Panc1 (cell line): Measurements from ENCODE around the gene MRPL43. TPM values are rescaled to one million over a fixed set of nuclear protein-coding genes. Genes with fewer than 3 reads are reported as not detected.
A peak's percentile ranks its signal among the peaks of the same experiment; 100 is the strongest.

Source experiments
- ATAC-seq: fragments of 200-7000 bp; cut with Tn5 transposase; 2 replicates; pipeline ENCODE4 v1.9.1; 2020; ENCODE audit warnings: mild to moderate bottlenecking, moderate library complexity
- Bru-seq: library from RNA; stranded (reverse); fragments of 400-500 nt; gene quantifications from one replicate; lab custom pipeline; 2021; lab: Mats Ljungman, UMichigan
- BruChase-seq, 2 experiments: library from RNA; stranded (reverse); fragments of 400-500 nt; gene quantifications; one replicate each; lab custom pipeline; 2021; lab: Mats Ljungman, UMichigan
- BruUV-seq: library from RNA; stranded (reverse); fragments of 400-500 nt; replicated peaks from 2 replicates; lab custom pipeline; 2021; lab: Mats Ljungman, UMichigan
- CTCF ChIA-PET: fragments of 300-600 bp; sonication (Branson Sonifier 250); formaldehyde crosslinking; loops from one replicate; lab custom pipeline; 2022; ENCODE audit warnings: antibody characterized with exemption; lab: Charles Lee
- POLR2A ChIA-PET: fragments of 300-600 bp; sonication (Branson Sonifier 250); formaldehyde crosslinking; loops from one replicate; lab custom pipeline; 2022; ENCODE audit warnings: antibody characterized with exemption; lab: Charles Lee
- DNase-seq: peaks from one replicate; pipeline ENCODE4 v3.0.0-alpha.2; 2010; ENCODE audit warnings: low read depth, low spot score
- H3K27ac ChIP-seq: 2 replicates; pipeline ENCODE4 v1.5.1; 2011; ENCODE audit warnings: mild to moderate bottlenecking, low read length, inconsistent platforms
- H3K27me3 ChIP-seq: fragments of 200-500 bp; sonication (Bioruptor generic); 2 replicates; pipeline ENCODE4 v1.6.0; 2014; ENCODE audit warnings: low read length, inconsistent platforms; ENCODE audit not compliant: control insufficient read depth, insufficient read depth
- H3K36me3 ChIP-seq: fragments of 200-500 bp; sonication (Bioruptor generic); 2 replicates; pipeline ENCODE4 v1.5.1; 2014; ENCODE audit warnings: inconsistent platforms, mild to moderate bottlenecking, low read length, moderate library complexity; ENCODE audit not compliant: control insufficient read depth, insufficient read depth
- H3K4me1 ChIP-seq: 2 replicates; pipeline ENCODE4 v1.5.1; 2011; ENCODE audit warnings: inconsistent platforms, mild to moderate bottlenecking, low read length, moderate library complexity; ENCODE audit not compliant: control insufficient read depth, insufficient read depth
- H3K4me3 ChIP-seq, 2 experiments: 2 replicates each; pipeline ENCODE4 v1.5.1; 2011 to 2012; ENCODE audit warnings: low read depth in 2 of 2, low read length in 2 of 2, mild to moderate bottlenecking in 2 of 2, inconsistent platforms in 1 of 2, moderate library complexity in 1 of 2
- H3K9me3 ChIP-seq: fragments of 200-500 bp; sonication (Bioruptor generic); 2 replicates; pipeline ENCODE4 v1.5.1; 2014; ENCODE audit warnings: low read depth, mild to moderate bottlenecking, inconsistent platforms, low read length, moderate library complexity; ENCODE audit not compliant: control insufficient read depth, insufficient read depth
- CTCF ChIP-seq: fragments of 450-650 bp; IDR thresholded peaks from 2 replicates; pipeline ENCODE4 v1.5.1; 2017; ENCODE audit warnings: mild to moderate bottlenecking
- POLR2AphosphoS5 ChIP-seq: IDR thresholded peaks from 2 replicates; pipeline ENCODE4 v1.6.1; 2012; ENCODE audit warnings: mild to moderate bottlenecking, low read depth, low read length, moderate library complexity
- REST ChIP-seq, 2 experiments: IDR thresholded peaks; 2 replicates each; pipeline ENCODE4 v1.6.1; 2011 to 2012; ENCODE audit warnings: low read depth in 2 of 2, control low read depth in 1 of 2, low read length in 1 of 2, mild to moderate bottlenecking in 1 of 2, moderate library complexity in 1 of 2; ENCODE audit not compliant: insufficient read depth in 1 of 2
- TCF7L2 ChIP-seq: IDR thresholded peaks from 2 replicates; pipeline ENCODE4 v1.6.1; 2011; ENCODE audit warnings: mild to moderate bottlenecking, low read depth, low read length, inconsistent platforms
- in situ Hi-C: cut with HindIII; loops from 2 replicates; pipeline ENCODE4 v1.10.0; 2016; ENCODE audit warnings: low sequenced_read_pairs, low pct_unique_long_range_greater_than_20kb
- intact Hi-C: fragments of 100-400 bp; cut with micrococcal nuclease; formaldehyde crosslinking; loops from one replicate; pipeline ENCODE4 v1.10.0; 2022; ENCODE audit not compliant: unreplicated experiment
- long read RNA-seq: library from polyadenylated mRNA; unstranded; transcript quantifications from one replicate; pipeline ENCODE4 v2.0.0, GENCODE V29; 2021; ENCODE audit not compliant: unreplicated experiment
- polyA plus RNA-seq: library from polyadenylated mRNA; unstranded; fragments of >200 nt; gene quantifications from one replicate; pipeline ENCODE4 v1.2.1, GENCODE V29; 2012; ENCODE audit warnings: missing spikeins; ENCODE audit not compliant: insufficient read length
- total RNA-seq: library from RNA; stranded (reverse); gene quantifications from one replicate; pipeline ENCODE4 v1.2.1, GENCODE V29; 2021; ENCODE audit not compliant: unreplicated experiment

The MRPL43 gene
- total RNA-seq (108 TPM), Bru-seq, nascent RNA (percentile 74 among the genes with signal in this experiment), BruChase-seq, experiment 1, labeled RNA remaining after a 2-hour chase (percentile 83 among the genes with signal in this experiment), BruChase-seq, experiment 2, labeled RNA remaining after a 6-hour chase (percentile 86 among the genes with signal in this experiment)
- polyA plus RNA-seq = 196 TPM
- long read RNA-seq, transcript MRPL43-213 (2 exons, 897 nt) = minor isoform, 8 of 94 reads
- long read RNA-seq, transcript MRPL43-203 (3 exons, 1,010 nt) = major isoform, 41 of 94 reads
- long read RNA-seq, transcript MRPL43-201 (5 exons, 747 nt) = minor isoform, 15 of 94 reads
- long read RNA-seq, partial matches to known transcripts = 19 of 94 reads
- long read RNA-seq, other reads (novel, unspliced or antisense) = 8 of 94 reads

DNA sequence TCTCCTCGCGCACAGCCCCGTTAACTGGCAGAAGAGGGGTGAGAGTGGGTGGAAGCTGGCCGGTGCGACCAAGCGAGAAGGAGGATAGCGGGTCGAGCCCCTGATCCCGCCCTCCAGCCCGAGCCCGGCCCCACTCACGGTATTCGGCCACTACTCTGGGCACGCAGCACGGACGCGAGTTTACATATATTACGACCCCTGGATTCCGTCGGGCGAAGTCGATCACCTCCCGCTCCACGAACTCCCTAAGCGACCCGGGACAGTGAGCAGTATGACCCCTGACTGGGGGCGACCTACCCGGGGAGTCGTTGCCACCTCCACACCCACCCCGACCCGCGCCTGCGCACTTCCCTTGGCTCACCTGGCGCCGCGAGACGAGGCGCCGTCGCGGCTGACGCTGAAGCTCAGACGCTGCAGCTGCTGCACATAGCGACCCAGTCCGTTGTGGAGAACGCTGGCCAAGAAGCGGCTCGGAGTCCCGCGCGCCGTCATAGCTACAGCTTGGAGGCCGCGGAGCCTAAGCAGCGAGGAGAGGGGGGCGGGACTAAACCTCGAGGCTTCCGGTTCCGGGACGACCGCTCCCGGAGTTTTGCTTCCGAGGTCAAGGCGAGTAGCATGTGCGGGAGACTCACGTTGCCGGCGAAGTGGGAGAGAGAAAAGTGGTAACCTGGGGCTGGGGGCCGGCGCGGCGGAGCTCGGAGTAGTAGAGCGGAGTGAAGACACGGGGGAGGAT lies at the start of gene MRPL43, which contains the start of gene TWNK:
TSS of gene MRPL43 (minus strand) at position 546 of the 733 bp plus-strand sequence. CDS start at position 492, 54 bp downstream.
TSS of gene TWNK (plus strand) at position 592 of the 733 bp plus-strand sequence. CDS start 668 bp downstream, outside the sequence.
- no TSS peak for BruUV-seq
- no peak for DNase-seq
- CTCF ChIA-PET = no interaction called here
- Histone ChIP-seq H3K4me3 (peak within 1 kb of the TSS; percentile 84 to 98), H3K36me3 (peaks cover 26% of the 10 kb centered on the region), H3K9me3 (no peaks in the 10 kb centered on the region), H3K27ac (peak within 1 kb of the TSS; percentile 95), H3K4me1 (peaks cover 30% of the 10 kb centered on the region), H3K27me3 (no peaks in the 10 kb centered on the region)
- in situ Hi-C loops (no loop called here), intact Hi-C loops (no loop called here)
- POLR2A ChIA-PET = no interaction called here
- peak; percentile 95 for ATAC-seq
- peak; percentile 84 for TF ChIP-seq POLR2AphosphoS5
- no peak for TF ChIP-seq REST (IDR thresholded peaks at IDR 0.05; ENCODE audit: insufficient read depth in 1 of 2, low read depth in 2 of 2, low read length in 1 of 2)

DNA sequence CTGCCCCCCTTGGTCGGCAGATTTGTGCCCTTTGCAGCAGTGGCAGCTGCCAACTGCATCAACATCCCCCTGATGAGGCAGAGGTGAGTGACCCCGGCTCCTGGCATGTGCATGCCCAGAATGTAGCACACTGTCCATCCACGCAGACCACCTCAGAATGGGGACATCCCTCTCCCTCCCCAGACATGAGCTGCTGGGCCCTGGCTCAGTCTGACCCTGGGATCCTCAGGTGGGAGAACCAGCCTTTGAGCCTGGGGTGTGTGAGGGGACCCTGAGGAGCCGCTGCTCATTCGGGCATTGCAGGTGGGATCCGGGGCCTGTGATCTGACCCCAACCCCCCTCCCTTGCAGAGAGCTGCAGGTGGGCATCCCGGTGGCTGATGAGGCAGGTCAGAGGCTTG lies 49.4 kb upstream of the MRPL43 start:
- Histone ChIP-seq H3K27me3 (no peaks in the 10 kb centered on the region), H3K27ac (no peak overlapping the region), H3K36me3 (no peaks in the 10 kb centered on the region; the same call in 1 of the 2 replicates), H3K9me3 (no peaks in the 10 kb centered on the region), H3K4me1 (peaks cover 16% of the 10 kb centered on the region), H3K4me3 (no peak overlapping the region)
- intact Hi-C loops (no loop called here), in situ Hi-C loops (no loop called here)
- DNase-seq (no peak), ATAC-seq (no peak)
- BruUV-seq = no TSS peak
- POLR2A ChIA-PET = no interaction called here
- no peak for TF ChIP-seq REST (IDR thresholded peaks at IDR 0.05; ENCODE audit: insufficient read depth in 1 of 2, low read depth in 2 of 2, low read length in 1 of 2)
- TF ChIP-seq TCF7L2 = no peak
- no peak for TF ChIP-seq CTCF
- TF ChIP-seq POLR2AphosphoS5 = no peak
- CTCF ChIA-PET = no interaction called here
